GM12878 (cell line): ENCODE results near the gene MMP20. TPM values are rescaled to one million over a fixed set of nuclear protein-coding genes. Genes with fewer than 3 reads are reported as not detected.

Source experiments
- ATAC-seq: fragments of 200-7000 bp; cut with Tn5 transposase; 3 replicates; pipeline ENCODE4 v1.9.1; 2020; ENCODE audit warnings: mild to moderate bottlenecking, moderate library complexity
- BruUV-seq: library from RNA; stranded (reverse); fragments of 400-500 nt; replicated peaks from 2 replicates; lab custom pipeline; 2021; lab: Mats Ljungman, UMichigan
- CTCF ChIA-PET: fragments of 300-600 bp; sonication (Branson Sonifier 250); formaldehyde crosslinking; extraction: SDS; loops from one replicate; lab custom pipeline; 2021; ENCODE audit warnings: inconsistent platforms; lab: Yijun Ruan, JAX
- POLR2A ChIA-PET: fragments of 350-600 bp; formaldehyde crosslinking; extraction: SDS; loops from one replicate; lab custom pipeline; 2021; ENCODE audit warnings: inconsistent platforms; lab: Charles Lee
- RAD21 ChIA-PET: fragments of 300-600 bp; sonication (Branson Sonifier 250); formaldehyde crosslinking; loops from one replicate; lab custom pipeline; 2023; ENCODE audit warnings: antibody characterized with exemption; ENCODE audit not compliant: unreplicated experiment; lab: Charles Lee
- SMC1A ChIA-PET: fragments of 300-600 bp; sonication (Branson Sonifier 250); formaldehyde crosslinking; loops from one replicate; lab custom pipeline; 2023; ENCODE audit not compliant: unreplicated experiment, uncharacterized antibody; lab: Charles Lee
- DNase-seq: peaks from one replicate; pipeline ENCODE4 v3.0.0-alpha.2; 2011; ENCODE audit warnings: low read depth, low spot score
- FAIRE-seq: peaks from 3 replicates; lab custom pipeline; 2011; peaks lifted over from hg19 to GRCh38; lab: Jason Lieb, UNC
- H2AFZ ChIP-seq: 2 replicates; pipeline ENCODE4 v1.6.0; 2011; ENCODE audit warnings: low read depth, low read length, control low read depth; ENCODE audit not compliant: control insufficient read depth
- H3K27ac ChIP-seq: 2 replicates; pipeline ENCODE4 v1.5.1; 2011; ENCODE audit warnings: control low read depth; ENCODE audit not compliant: control insufficient read depth, insufficient read depth
- H3K27me3 ChIP-seq, 2 experiments: replicated peaks in 1 of 2; 2 replicates each; pipeline versions ENCODE4 v1.6.0 to v1.6.1; 2011; ENCODE audit warnings: low read length in 1 of 2; ENCODE audit not compliant: control insufficient read depth in 2 of 2, insufficient read depth in 2 of 2
- H3K36me3 ChIP-seq, 2 experiments: 2 replicates each; pipeline ENCODE4 v1.5.1; 2011; ENCODE audit warnings: low read length in 1 of 2; ENCODE audit not compliant: control insufficient read depth in 2 of 2, insufficient read depth in 2 of 2
- H3K4me1 ChIP-seq: 2 replicates; pipeline ENCODE4 v1.6.1; 2011; ENCODE audit warnings: mild to moderate bottlenecking, low read length, moderate library complexity, mixed read lengths; ENCODE audit not compliant: control insufficient read depth, insufficient read depth
- H3K4me2 ChIP-seq: 2 replicates; pipeline ENCODE4 v1.6.0; 2011; ENCODE audit warnings: control low read depth; ENCODE audit not compliant: control insufficient read depth, insufficient read depth
- H3K4me3 ChIP-seq: fragments of 200-600 bp; sonication (generic); 2 replicates; pipeline ENCODE4 v1.5.1; 2016
- H3K79me2 ChIP-seq: 2 replicates; pipeline ENCODE4 v1.6.0; 2011; ENCODE audit warnings: low read length; ENCODE audit not compliant: control insufficient read depth, insufficient read depth
- H3K9ac ChIP-seq: 2 replicates; pipeline ENCODE4 v1.8.0; 2011; ENCODE audit warnings: low read length, control low read depth, mixed read lengths; ENCODE audit not compliant: control insufficient read depth, insufficient read depth
- H3K9me3 ChIP-seq: replicated peaks from 3 replicates; pipeline ENCODE4 v1.5.1; 2011; ENCODE audit warnings: mild to moderate bottlenecking, low read length; ENCODE audit not compliant: control insufficient read depth, insufficient read depth
- H4K20me1 ChIP-seq: 2 replicates; pipeline ENCODE4 v1.6.0; 2011; ENCODE audit not compliant: control insufficient read depth, insufficient read depth
- CHD2 ChIP-seq: IDR thresholded peaks from 2 replicates; pipeline ENCODE4 v1.6.1; 2011; ENCODE audit warnings: low read depth, low read length, improper control_type of control experiment, borderline replicate concordance
- EED ChIP-seq: sonication (generic); IDR thresholded peaks from 2 replicates; pipeline ENCODE4 v1.6.1; 2016; ENCODE audit warnings: antibody characterized with exemption, low read depth
- GATAD2B ChIP-seq: fragments of 450-650 bp; conservative IDR thresholded peaks from 2 replicates; pipeline ENCODE4 v1.6.1; 2017; ENCODE audit warnings: low read depth, mild to moderate bottlenecking, moderate library complexity
- HDGF ChIP-seq: fragments of 450-650 bp; IDR thresholded peaks from 2 replicates; pipeline ENCODE4 v1.6.1; 2016; ENCODE audit warnings: antibody characterized with exemption
- MYB ChIP-seq: fragments of 150-350 bp; IDR thresholded peaks from 2 replicates; pipeline ENCODE4 v1.6.1; 2014; ENCODE audit warnings: mild to moderate bottlenecking, low read depth, low read length, borderline replicate concordance
- NBN ChIP-seq: fragments of 450-650 bp; IDR thresholded peaks from 2 replicates; pipeline ENCODE4 v1.6.1; 2016
- RAD21 ChIP-seq: IDR thresholded peaks from 2 replicates; pipeline ENCODE4 v1.6.1; 2011; ENCODE audit warnings: mild to moderate bottlenecking, low read depth, low read length, moderate library complexity; ENCODE audit not compliant: insufficient read depth
- RBBP5 ChIP-seq: fragments of 200-600 bp; sonication (generic); conservative IDR thresholded peaks from 2 replicates; pipeline ENCODE4 v1.6.1; 2016
- SREBF2 ChIP-seq: IDR thresholded peaks from 2 replicates; pipeline ENCODE4 v1.6.1; 2012; ENCODE audit warnings: mild to moderate bottlenecking, low read length
- STAT1 ChIP-seq: fragments of 450-650 bp; conservative IDR thresholded peaks from 2 replicates; pipeline ENCODE4 v1.6.1; 2014; ENCODE audit warnings: antibody characterized with exemption, mild to moderate bottlenecking
- WGBS: methylation state at CpG from one replicate; pipeline ENCODE4 v1.1.6; 2016; ENCODE audit warnings: low lambda C conversion rate; ENCODE audit not compliant: insufficient replicate concordance, insufficient coverage; ENCODE audit errors: missing lambda C conversion rate; 5-methylcytosine and 5-hydroxymethylcytosine counted together
- in situ Hi-C: fragments of 300-500 bp; cut with MboI; formaldehyde crosslinking; loops from 9 replicates; pipeline ENCODE4 v1.14.3; 2018; ENCODE audit warnings: mixed read lengths
- intact Hi-C: fragments of 100-400 bp; cut with micrococcal nuclease; formaldehyde crosslinking; loops from one replicate; pipeline ENCODE4 v1.14.2; 2022; ENCODE audit not compliant: unreplicated experiment
- polyA plus RNA-seq, 11 experiments: library from polyadenylated mRNA; depleted of rRNA in 4 of 11; unstranded in 6 of 11; stranded (reverse) in 5 of 11; fragments of >200 nt; fragmentation: Nextera tagmentation in 4 of 11; fragmentation: Illumina TruSeq in 1 of 11; extraction: Ambion mirVana in 4 of 11; extraction: Trizol in 1 of 11; gene quantifications; 1 replicate in 1 of 11; 2 replicates in 10 of 11; pipeline versions ENCODE4 v1.2.1 to v1.2.3, GENCODE V29; 2011 to 2016; ENCODE audit warnings: inconsistent platforms in 2 of 11, missing spikeins in 2 of 11, low read depth in 1 of 11
- total RNA-seq, 4 experiments: library from RNA; depleted of rRNA in 3 of 4; stranded (reverse); fragments of >200 nt in 3 of 4; fragmentation: Illumina TruSeq in 1 of 4; extraction: Trizol in 1 of 4; gene quantifications; 2 replicates each; pipeline versions ENCODE4 v1.2.1 to v1.2.3, GENCODE V29; 2013 to 2021

MMP20 gene
- total and polyA plus RNA-seq, 10 of the 15 experiments (the other 5 are each of a cell fraction or from before 2014, with no cell fraction given): 0.10 to 0.57 (median 0.19) TPM; not detected in 2

- H3K79me2 ChIP-seq: no peaks in the 10 kb centered on the region
- WGBS: 100% methylated on average over 1 of the region's 1 CpG
- no TSS peak for BruUV-seq
- H3K27me3 ChIP-seq: no peaks in the 10 kb centered on the region; a peak in 1 of 4 replicates
- no peak for DNase-seq
- ChIA-PET RAD21 (interaction anchor here (2.1 to 2.7 kb wide), 3 partner anchors 25 to 33 kb away, joined by 19 to 35 read pairs (median 22); no protein-coding TSS in a partner anchor), POLR2A (interaction anchor here (1.4 to 2.6 kb wide), 3 partner anchors 8 to 25 kb away, joined by 4 to 11 read pairs (median 7); no protein-coding TSS in a partner anchor), CTCF (interaction anchor here (1.2 to 2.1 kb wide), 5 partner anchors 13 to 40 kb away, joined by 3 to 9 read pairs (median 5); no protein-coding TSS in a partner anchor), SMC1A (interaction anchor here (1.3 to 2.4 kb wide), 12 partner anchors 9 to 78 kb away, joined by 3 to 25 read pairs (median 10); no protein-coding TSS in a partner anchor)
- peaks cover 2% of the 10 kb centered on the region for H3K9me3 ChIP-seq
- H3K4me2 ChIP-seq: no peak overlapping the region
- TF ChIP-seq SREBF2 (no peak), NBN (no peak)
- H2AFZ ChIP-seq: no peak overlapping the region
- peaks cover 30% of the 10 kb centered on the region for H3K4me1 ChIP-seq
- H3K9ac ChIP-seq: no peak overlapping the region
- H3K4me3 ChIP-seq: no peak overlapping the region
- H3K27ac ChIP-seq: no peak overlapping the region
- H3K36me3 ChIP-seq: no peaks in the 10 kb centered on the region
- no peak for ATAC-seq
- in situ Hi-C loops (no loop called here), intact Hi-C loops (loop anchor here (2.0 kb wide), 1 partner anchor 27 kb away; no protein-coding TSS in a partner anchor)
- no peak for FAIRE-seq
- H4K20me1 ChIP-seq: no peaks in the 10 kb centered on the region
These were observed 37.4 kb downstream of the MMP20 start for GRCh38 chr11:102587722-102588121.

- SMC1A ChIA-PET: interaction anchor here (1.3 to 17.3 kb wide), 5 partner anchors 13 to 45 kb away, joined by 3 to 322 read pairs (median 9); no protein-coding TSS in a partner anchor
- no peak overlapping the region for H3K27ac ChIP-seq
- no peaks in the 10 kb centered on the region for H3K36me3 ChIP-seq
- intact Hi-C loops (no loop called here), in situ Hi-C loops (no loop called here)
- H4K20me1 ChIP-seq: no peaks in the 10 kb centered on the region
- FAIRE-seq: no peak
- RAD21 ChIA-PET: interaction anchor here (7.8 to 8.1 kb wide), 2 partner anchors 29 to 30 kb away, joined by 68 to 102 read pairs; no protein-coding TSS in a partner anchor
- CTCF ChIA-PET: interaction anchor here (1.0 to 1.4 kb wide), 4 partner anchors 9 to 30 kb away, joined by 3 to 6 read pairs (median 4); no protein-coding TSS in a partner anchor
- WGBS: 94% methylated on average over 2 of the region's 2 CpGs
- ATAC-seq: no peak
- H3K9me3 ChIP-seq: peaks cover 2% of the 10 kb centered on the region; the same call in 2 of the 3 replicates
- no peak overlapping the region for H2AFZ ChIP-seq
- H3K9ac ChIP-seq: no peak overlapping the region
- POLR2A ChIA-PET: interaction anchor here (1.0 to 3.3 kb wide), 3 partner anchors 10 to 25 kb away, joined by 3 to 16 read pairs (median 5); no protein-coding TSS in a partner anchor
- DNase-seq: no peak
- no peaks in the 10 kb centered on the region for H3K79me2 ChIP-seq
- BruUV-seq: no TSS peak
- H3K4me3 ChIP-seq: no peak overlapping the region
- no peak overlapping the region for H3K4me2 ChIP-seq
- no peaks in the 10 kb centered on the region for H3K27me3 ChIP-seq
- H3K4me1 ChIP-seq: peaks cover 9% of the 10 kb centered on the region; the same call in 1 of the 2 replicates
- TF ChIP-seq STAT1 (no peak), RBBP5 (no peak), RAD21 (no peak), MYB (no peak), GATAD2B (no peak), EED (no peak), CHD2 (no peak), HDGF (no peak)
These were observed 41.8 kb downstream of the MMP20 start for GRCh38 chr11:102583141-102583873.
